Loucy (cell line): Measurements from ENCODE around the gene RHBG.

Experiments
- H2AFZ ChIP-seq: fragments of 200-600 bp; sonication (generic); 2 replicates; pipeline ENCODE4 v1.6.0; 2016; ENCODE audit warnings: antibody characterized with exemption, mild to moderate bottlenecking, low read length, moderate library complexity
- H3F3A ChIP-seq: fragments of 200-600 bp; 2 replicates; pipeline ENCODE4 v1.6.0; 2016; ENCODE audit warnings: antibody characterized with exemption, low read depth, mild to moderate bottlenecking
- H3K27me3 ChIP-seq: fragments of 200-600 bp; sonication (generic); 2 replicates; pipeline ENCODE4 v1.6.1; 2014; ENCODE audit warnings: low read length, mild to moderate bottlenecking; ENCODE audit not compliant: insufficient read depth, poor library complexity, severe bottlenecking
- H3K36me3 ChIP-seq: fragments of 200-600 bp; sonication (generic); 2 replicates; pipeline ENCODE4 v1.6.1; 2016; ENCODE audit warnings: low read length; ENCODE audit not compliant: insufficient read depth
- H3K4me1 ChIP-seq: fragments of 200-600 bp; sonication (generic); 2 replicates; pipeline ENCODE4 v1.5.1; 2014; ENCODE audit warnings: low read length, mild to moderate bottlenecking; ENCODE audit not compliant: insufficient read depth, poor library complexity, severe bottlenecking
- H3K4me2 ChIP-seq: fragments of 200-600 bp; sonication (generic); 2 replicates; pipeline ENCODE4 v1.6.0; 2014; ENCODE audit warnings: antibody characterized with exemption, low read length, low read depth, mild to moderate bottlenecking; ENCODE audit not compliant: poor library complexity, severe bottlenecking
- H3K4me3 ChIP-seq: fragments of 200-600 bp; sonication (generic); 2 replicates; pipeline ENCODE4 v1.5.1; 2014; ENCODE audit warnings: low read length, mild to moderate bottlenecking, mixed read lengths; ENCODE audit not compliant: poor library complexity, severe bottlenecking
- H3K79me2 ChIP-seq: fragments of 200-600 bp; sonication (generic); 2 replicates; pipeline ENCODE4 v1.6.1; 2014; ENCODE audit warnings: low read length; ENCODE audit not compliant: insufficient read depth
- H3K9ac ChIP-seq: fragments of 200-600 bp; sonication (generic); 2 replicates; pipeline ENCODE4 v1.6.0; 2014; ENCODE audit warnings: mild to moderate bottlenecking, low read depth, low read length, moderate library complexity; ENCODE audit not compliant: poor library complexity, severe bottlenecking
- H3K9me2 ChIP-seq: fragments of 200-600 bp; sonication (generic); replicated peaks from 2 replicates; pipeline ENCODE4 v1.6.1; 2016; ENCODE audit warnings: low read depth, low read length, mixed read lengths
- H3K9me3 ChIP-seq: fragments of 200-600 bp; sonication (generic); 2 replicates; pipeline ENCODE4 v1.6.1; 2014; ENCODE audit warnings: mild to moderate bottlenecking, antibody characterized with exemption, low read length, low read depth; ENCODE audit not compliant: insufficient read depth
- H4K20me1 ChIP-seq: fragments of 200-600 bp; sonication (generic); 2 replicates; pipeline ENCODE4 v1.6.0; 2014; ENCODE audit warnings: antibody characterized with exemption, low read length, mild to moderate bottlenecking; ENCODE audit not compliant: insufficient read depth, poor library complexity, severe bottlenecking
- CTCF ChIP-seq: fragments of 200-600 bp; sonication (generic); conservative IDR thresholded peaks from 2 replicates; pipeline ENCODE4 v1.5.1; 2014; ENCODE audit warnings: mild to moderate bottlenecking, antibody characterized with exemption, low read length
- EZH2phosphoT487 ChIP-seq: fragments of 200-600 bp; IDR thresholded peaks from 2 replicates; pipeline ENCODE4 v1.6.1; 2018; ENCODE audit warnings: antibody characterized with exemption, mild to moderate bottlenecking, moderate library complexity, borderline replicate concordance

The RHBG gene

DNA sequence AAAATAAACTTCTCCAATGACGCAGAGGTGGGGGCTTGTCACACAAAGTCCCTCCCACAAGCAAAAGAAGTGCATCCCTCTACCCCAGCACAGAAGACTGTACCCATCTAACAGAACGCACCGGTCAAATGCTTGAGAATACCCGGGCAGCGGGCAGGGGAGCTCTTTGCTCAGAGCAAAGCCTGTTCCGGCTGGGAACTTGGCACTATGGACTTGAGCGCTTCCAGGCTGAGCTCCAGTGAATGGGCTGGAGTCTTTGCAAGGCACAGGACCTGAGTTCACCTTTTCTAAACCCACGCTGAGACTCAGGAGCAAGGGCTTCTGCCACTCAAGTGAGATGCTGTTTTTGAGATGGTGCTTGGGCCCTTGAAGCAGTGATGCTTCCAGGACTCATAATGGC, 20.3 kb downstream of the RHBG start:
- TF ChIP-seq EZH2phosphoT487 (no peak), CTCF (no peak)
- Histone ChIP-seq H3F3A (no peaks in the 10 kb centered on the region), H3K9me2 (no peaks in the 10 kb centered on the region), H3K79me2 (no peaks in the 10 kb centered on the region), H3K9me3 (no peaks in the 10 kb centered on the region), H3K9ac (no peak overlapping the region), H3K36me3 (no peaks in the 10 kb centered on the region), H3K4me1 (peaks cover 13% of the 10 kb centered on the region), H3K4me2 (no peak overlapping the region), H4K20me1 (no peaks in the 10 kb centered on the region), H2AFZ (no peak overlapping the region), H3K27me3 (no peaks in the 10 kb centered on the region), H3K4me3 (no peak overlapping the region)

- Histone ChIP-seq H3K4me3 (no peak overlapping the region), H4K20me1 (no peaks in the 10 kb centered on the region), H3K4me1 (peaks cover 7% of the 10 kb centered on the region), H2AFZ (no peak overlapping the region), H3K9me2 (no peaks in the 10 kb centered on the region), H3K79me2 (no peaks in the 10 kb centered on the region), H3K9me3 (no peaks in the 10 kb centered on the region), H3K9ac (no peak overlapping the region), H3K36me3 (no peaks in the 10 kb centered on the region), H3F3A (no peaks in the 10 kb centered on the region), H3K4me2 (no peak overlapping the region), H3K27me3 (no peaks in the 10 kb centered on the region)
- no peak for TF ChIP-seq CTCF
- TF ChIP-seq EZH2phosphoT487: no peak
These were observed 21.7 kb downstream of the RHBG start for GRCh38 chr1:156390469-156391365.

GRCh38 chr1:156391366-156391677, 22.3 kb downstream of the RHBG start:
- Histone ChIP-seq H3K4me1 (peaks cover 1% of the 10 kb centered on the region), H3K79me2 (no peaks in the 10 kb centered on the region), H3K4me2 (no peak overlapping the region)

DNA sequence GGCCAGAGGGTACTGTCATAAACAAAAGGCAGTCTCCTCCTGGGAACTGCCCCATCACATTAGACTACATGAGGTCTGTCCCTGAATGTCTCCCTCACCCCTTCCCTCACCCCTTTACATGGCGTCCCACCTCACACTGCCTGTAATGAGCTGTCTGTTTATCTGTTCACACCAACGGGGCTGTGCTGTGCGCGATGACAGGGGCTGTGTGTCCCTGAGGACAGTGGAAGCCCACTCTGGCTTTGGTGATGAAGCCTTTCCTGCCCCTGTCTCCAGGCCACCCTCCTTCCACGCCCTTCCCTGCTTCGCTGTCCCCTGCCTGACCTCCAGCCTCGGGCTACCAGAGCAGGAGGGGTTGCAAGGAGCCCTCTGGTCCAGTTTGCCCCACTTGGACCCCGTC, 22.7 kb downstream of the RHBG start:
- no peaks in the 10 kb centered on the region for H3K79me2 ChIP-seq
- H3K9me3 ChIP-seq: no peaks in the 10 kb centered on the region
- H3K9ac ChIP-seq: no peak overlapping the region
- no peak overlapping the region for H3K4me2 ChIP-seq
- TF ChIP-seq EZH2phosphoT487: no peak
- TF ChIP-seq CTCF: no peak
- no peaks in the 10 kb centered on the region for H3K4me1 ChIP-seq
- no peak overlapping the region for H3K4me3 ChIP-seq
- H2AFZ ChIP-seq: no peak overlapping the region
- no peaks in the 10 kb centered on the region for H3F3A ChIP-seq
- no peaks in the 10 kb centered on the region for H3K9me2 ChIP-seq
- H4K20me1 ChIP-seq: no peaks in the 10 kb centered on the region
- no peaks in the 10 kb centered on the region for H3K27me3 ChIP-seq
- no peaks in the 10 kb centered on the region for H3K36me3 ChIP-seq

More at GRCh38 chr1:156391366-156391677, 22.3 kb downstream of the RHBG start:
- TF ChIP-seq EZH2phosphoT487: no peak
- no peak overlapping the region for H3K9ac ChIP-seq
- no peak overlapping the region for H3K4me3 ChIP-seq
- no peaks in the 10 kb centered on the region for H3F3A ChIP-seq
- no peaks in the 10 kb centered on the region for H4K20me1 ChIP-seq
- H3K27me3 ChIP-seq: no peaks in the 10 kb centered on the region
- no peaks in the 10 kb centered on the region for H3K36me3 ChIP-seq
- H2AFZ ChIP-seq: no peak overlapping the region
- H3K9me2 ChIP-seq: no peaks in the 10 kb centered on the region
- no peaks in the 10 kb centered on the region for H3K9me3 ChIP-seq
